Endothelial cell of coronary artery (primary cell): ENCODE results near the gene PPARD. TPM values are rescaled to one million over a fixed set of nuclear protein-coding genes. Genes with fewer than 3 reads are reported as not detected.

ENCODE experiments used
- total RNA-seq: library from RNA; depleted of rRNA; stranded (reverse); fragments of >200 nt; gene quantifications from 2 replicates; pipeline ENCODE4 v1.2.3, GENCODE V29; 2014

PPARD gene
- total RNA-seq: 4.8 and 8.8 TPM in 2 replicates

GRCh38 chr6:35342258-35343091, at the start of gene PPARD:
Gene PPARD (plus strand): TSS chr6:35342558. CDS start chr6:35411088, 68,530 bp downstream.

GRCh38 chr6:35297601-35298481, 44.5 kb upstream of the PPARD start, which contains the start of gene DEF6:
Gene DEF6 (plus strand): TSS chr6:35297818. CDS start chr6:35297857, 39 bp downstream.

DNA sequence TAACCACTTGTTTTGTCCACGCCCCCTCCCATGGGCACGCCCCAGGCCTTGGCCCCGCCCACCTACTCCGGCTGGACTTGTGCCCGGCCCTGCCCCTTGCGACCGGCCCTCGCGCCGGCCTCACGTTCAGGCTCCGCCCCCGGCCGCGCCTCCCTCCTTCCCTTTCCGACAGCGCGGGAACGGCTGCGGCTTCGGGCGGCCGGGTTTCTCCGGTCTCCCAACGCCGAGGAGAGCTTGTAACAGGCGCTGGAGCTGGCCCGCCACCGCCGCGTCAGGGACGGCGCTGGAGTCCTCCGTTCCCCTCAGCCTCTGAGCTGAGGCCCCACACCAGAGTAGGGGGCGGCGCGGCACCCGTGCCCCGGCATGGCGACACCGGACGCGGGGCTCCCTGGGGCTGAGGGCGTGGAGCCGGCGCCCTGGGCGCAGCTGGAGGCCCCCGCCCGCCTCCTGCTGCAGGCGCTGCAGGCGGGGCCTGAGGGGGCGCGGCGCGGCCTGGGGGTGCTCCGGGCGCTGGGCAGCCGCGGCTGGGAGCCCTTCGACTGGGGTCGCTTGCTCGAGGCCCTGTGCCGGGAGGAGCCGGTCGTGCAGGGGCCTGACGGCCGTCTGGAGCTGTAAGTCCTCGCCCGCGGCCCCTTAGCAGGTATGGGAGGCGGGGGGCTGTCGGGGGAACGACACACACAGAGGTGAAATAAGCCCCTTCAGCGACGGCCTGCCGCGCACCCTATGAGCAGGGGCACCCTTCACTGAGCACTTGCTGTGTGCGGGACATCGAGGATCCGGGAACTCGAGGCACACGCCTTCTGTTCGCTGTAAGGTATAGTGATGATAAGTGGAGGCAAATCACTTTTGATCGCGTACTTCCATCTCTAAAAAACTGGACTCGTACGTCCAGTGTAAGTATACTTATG, 110.1 kb downstream of the PPARD start, which contains the start of gene FANCE:
TSS of gene FANCE (plus strand) at position 156 of the 908 bp plus-strand sequence. CDS start at position 364, 208 bp downstream.

GRCh38 chr6:35468181-35468979, 126.0 kb downstream of the PPARD start, which contains the start of gene RPL10A:
Gene RPL10A (plus strand): TSS chr6:35468401. CDS start chr6:35468435, 34 bp downstream.

Other genes with a start within 250 kb of the PPARD start
- 0.09 TPM in 1 of 2 replicates, not detected in the other for gene TCP11, start 201.2 kb upstream of the PPARD start, total RNA-seq
- 0.75 and 1.3 TPM in 2 replicates for gene SCUBE3, start 128.6 kb upstream of the PPARD start, total RNA-seq
- 18.1 and 19.7 TPM in 2 replicates for gene ZNF76, start 82.8 kb upstream of the PPARD start, total RNA-seq
- gene DEF6, start 44.7 kb upstream of the PPARD start, total RNA-seq: 0.28 and 0.36 TPM in 2 replicates
- gene FANCE, start 109.8 kb downstream of the PPARD start, total RNA-seq: 5.6 and 7.1 TPM in 2 replicates
- 2,080 and 2,352 TPM in 2 replicates for gene RPL10A, start 125.8 kb downstream of the PPARD start, total RNA-seq
- 0.27 and 1.6 TPM in 2 replicates for gene TEAD3, start 154.5 kb downstream of the PPARD start, total RNA-seq
- gene TULP1, start 170.3 kb downstream of the PPARD start, total RNA-seq: not detected in 2 replicates